SK-N-SH (cell line): ENCODE measurements around the gene BICC1. TPM values are rescaled to one million over a fixed set of nuclear protein-coding genes. Genes with fewer than 3 reads are reported as not detected.

Source experiments
- CTCF ChIA-PET: fragments of 300-600, 350-600 bp; formaldehyde crosslinking; extraction: SDS; loops from one replicate; lab custom pipeline; 2021; lab: Yijun Ruan, JAX
- POLR2A ChIA-PET: fragments of 350-600 bp; sonication (Branson Sonifier 250); formaldehyde crosslinking; extraction: SDS; loops from one replicate; lab custom pipeline; 2020; ENCODE audit warnings: antibody characterized with exemption, inconsistent platforms; lab: Yijun Ruan, JAX
- DNase-seq: peaks from one replicate; pipeline ENCODE4 v3.0.0; 2012
- H2AFZ ChIP-seq: fragments of 200-600 bp; sonication (generic); 2 replicates; pipeline ENCODE4 v1.8.1; 2016; ENCODE audit warnings: antibody characterized with exemption, mild to moderate bottlenecking, low read depth
- H3F3A ChIP-seq: fragments of 200-600 bp; sonication (generic); replicated peaks from 2 replicates; pipeline ENCODE3; 2016; ENCODE audit warnings: antibody characterized with exemption, mild to moderate bottlenecking; ENCODE audit not compliant: insufficient read depth
- H3K27ac ChIP-seq, 2 experiments: fragments of 200-500 bp in 1 of 2; fragments of 200-600 bp in 1 of 2; sonication (Bioruptor generic) in 1 of 2; sonication (generic), shearing (Covaris generic) in 1 of 2; 2 replicates each; pipeline versions ENCODE4 v1.5.1 to v1.6.1; 2014 to 2016; ENCODE audit warnings: low read depth in 2 of 2, inconsistent platforms in 1 of 2, low read length in 1 of 2, mild to moderate bottlenecking in 1 of 2, mixed read lengths in 1 of 2
- H3K27me3 ChIP-seq: fragments of 200-600 bp; sonication (generic), shearing (Covaris generic); 2 replicates; pipeline ENCODE4 v1.6.1; 2016; ENCODE audit warnings: mixed run types; ENCODE audit not compliant: insufficient read depth
- H3K36me3 ChIP-seq, 2 experiments: fragments of 200-500 bp in 1 of 2; fragments of 200-600 bp in 1 of 2; sonication (Bioruptor generic) in 1 of 2; sonication (generic) in 1 of 2; replicated peaks in 1 of 2; 2 replicates each; pipeline versions ENCODE3 to v1.5.1; 2014 to 2016; ENCODE audit warnings: low read length in 1 of 2, mild to moderate bottlenecking in 1 of 2; ENCODE audit not compliant: insufficient read depth in 2 of 2, control insufficient read depth in 1 of 2
- H3K4me1 ChIP-seq, 2 experiments: fragments of 200-500 bp in 1 of 2; fragments of 200-600 bp in 1 of 2; sonication (Bioruptor generic) in 1 of 2; sonication (generic), shearing (Covaris generic) in 1 of 2; 2 replicates each; pipeline versions ENCODE4 v1.5.1 to v1.6.1; 2014 to 2016; ENCODE audit warnings: low read depth in 1 of 2, low read length in 1 of 2, mixed run types in 1 of 2; ENCODE audit not compliant: insufficient read depth in 2 of 2, control insufficient read depth in 1 of 2
- H3K4me2 ChIP-seq: fragments of 200-600 bp; sonication (generic), shearing (Covaris generic); 2 replicates; pipeline ENCODE4 v1.6.1; 2017; ENCODE audit warnings: mixed run types
- H3K4me3 ChIP-seq, 2 experiments: fragments of 200-500 bp in 1 of 2; fragments of 200-600 bp in 1 of 2; sonication (Bioruptor generic) in 1 of 2; sonication (generic), shearing (Covaris generic) in 1 of 2; 2 replicates each; pipeline versions ENCODE4 v1.5.1 to v1.8.1; 2014 to 2016; ENCODE audit warnings: low read depth in 2 of 2, inconsistent platforms in 1 of 2, low read length in 1 of 2, mild to moderate bottlenecking in 1 of 2, mixed read lengths in 1 of 2, moderate library complexity in 1 of 2
- H3K79me2 ChIP-seq: fragments of 200-600 bp; sonication (generic); 2 replicates; pipeline ENCODE4 v1.8.1; 2017; ENCODE audit warnings: mild to moderate bottlenecking; ENCODE audit not compliant: insufficient read depth
- H3K9ac ChIP-seq: fragments of 200-600 bp; sonication (generic); 2 replicates; pipeline ENCODE4 v1.6.1; 2017; ENCODE audit warnings: mixed run types
- H3K9me2 ChIP-seq: fragments of 200-600 bp; sonication (generic); 2 replicates; pipeline ENCODE4 v1.6.1; 2017; ENCODE audit warnings: mixed run types
- H3K9me3 ChIP-seq: fragments of 200-600 bp; sonication (generic); 2 replicates; pipeline ENCODE4 v1.6.1; 2017; ENCODE audit warnings: mixed run types, mild to moderate bottlenecking, moderate library complexity
- H4K20me1 ChIP-seq: fragments of 200-600 bp; sonication (generic); 2 replicates; pipeline ENCODE4 v1.6.1; 2017; ENCODE audit warnings: mild to moderate bottlenecking, mixed run types; ENCODE audit not compliant: insufficient read depth
- CTCF ChIP-seq: fragments of 200-600 bp; sonication (generic); IDR thresholded peaks from 2 replicates; pipeline ENCODE4 v1.6.1; 2017; ENCODE audit warnings: antibody characterized with exemption, mild to moderate bottlenecking, moderate library complexity
- ELF1 ChIP-seq: IDR thresholded peaks from 2 replicates; pipeline ENCODE4 v1.4.0; 2012
- EZH2phosphoT487 ChIP-seq: fragments of 200-600 bp; sonication (generic); IDR thresholded peaks from 2 replicates; pipeline ENCODE4 v1.6.1; 2017; ENCODE audit warnings: low read depth, mixed run types, mild to moderate bottlenecking, antibody characterized with exemption, moderate library complexity, borderline replicate concordance
- FOSL2 ChIP-seq: IDR thresholded peaks from 2 replicates; pipeline ENCODE4 v1.4.0; 2012; ENCODE audit warnings: low read depth, mild to moderate bottlenecking, moderate library complexity, borderline replicate concordance
- FOXJ3 ChIP-seq: sonication (generic); formaldehyde crosslinking; IDR thresholded peaks from 2 replicates; pipeline ENCODE4 v1.5.1; 2020; ENCODE audit warnings: mild to moderate bottlenecking, missing genetic modification reagents
- FOXM1 ChIP-seq: IDR thresholded peaks from 2 replicates; pipeline ENCODE4 v1.4.0; 2012; ENCODE audit warnings: low read depth, mild to moderate bottlenecking
- GABPA ChIP-seq: IDR thresholded peaks from 2 replicates; pipeline ENCODE4 v1.4.0; 2012; ENCODE audit warnings: low read depth, mild to moderate bottlenecking
- JUND ChIP-seq: IDR thresholded peaks from 2 replicates; pipeline ENCODE4 v1.4.0; 2012
- NRF1 ChIP-seq: IDR thresholded peaks from 2 replicates; pipeline ENCODE4 v1.6.1; 2012; ENCODE audit warnings: low read depth, mild to moderate bottlenecking, low read length
- RAD21 ChIP-seq: IDR thresholded peaks from 2 replicates; pipeline ENCODE4 v1.6.1; 2012; ENCODE audit warnings: mild to moderate bottlenecking, low read length
- RCOR1 ChIP-seq: fragments of 150-350 bp; IDR thresholded peaks from 2 replicates; pipeline ENCODE4 v1.6.1; 2017; ENCODE audit warnings: antibody characterized with exemption, low read length
- RFX5 ChIP-seq: IDR thresholded peaks from 2 replicates; pipeline ENCODE4 v1.6.1; 2012; ENCODE audit warnings: mild to moderate bottlenecking, improper control_type of control experiment, low read length
- SMC3 ChIP-seq: IDR thresholded peaks from 2 replicates; pipeline ENCODE4 v1.6.1; 2012; ENCODE audit warnings: low read depth, low read length, improper control_type of control experiment
- TAF1 ChIP-seq: IDR thresholded peaks from 2 replicates; pipeline ENCODE4 v1.6.1; 2012; ENCODE audit warnings: low read depth, mild to moderate bottlenecking, low read length, moderate library complexity, borderline replicate concordance
- TEAD4 ChIP-seq: IDR thresholded peaks from 2 replicates; pipeline ENCODE4 v1.4.0; 2012; ENCODE audit warnings: mild to moderate bottlenecking, borderline replicate concordance; ENCODE audit not compliant: insufficient read depth
- USF2 ChIP-seq: fragments of 150-350 bp; IDR thresholded peaks from 2 replicates; pipeline ENCODE4 v1.6.1; 2017; ENCODE audit warnings: antibody characterized with exemption, low read length, low read depth, borderline replicate concordance
- ZBTB33 ChIP-seq: IDR thresholded peaks from 2 replicates; pipeline ENCODE4 v1.4.0; 2012; ENCODE audit warnings: low read depth, borderline replicate concordance
- WGBS: methylation state at CpG from one replicate; pipeline ENCODE4 v1.1.6; 2017; ENCODE audit warnings: low lambda C conversion rate; 5-methylcytosine and 5-hydroxymethylcytosine counted together
- polyA plus RNA-seq, 3 experiments: library from polyadenylated mRNA; depleted of rRNA; stranded (reverse); fragments of >200 nt; gene quantifications; 2 replicates each; pipeline ENCODE4 v1.2.3, GENCODE V29; 2012

Gene BICC1
- polyA plus RNA-seq, 1 of the 3 experiments (the other 2 are of a cell fraction), result 1.5 TPM

GRCh38 chr10:58836176-58836700 is 323.6 kb downstream of the BICC1 start:
- peaks cover 0 to 4% of the 10 kb centered on the region in 2 experiments; a peak in 2 of 4 replicates for H3K4me1 ChIP-seq
- CTCF ChIA-PET, result interaction anchor here (0.8 kb wide), 1 partner anchor 14 kb away, joined by 3 read pairs; no protein-coding TSS in a partner anchor
- H3K27ac ChIP-seq, result no peak overlapping the region
- WGBS, result 84% methylated on average over 3 of the region's 3 CpGs
- H3K9me3 ChIP-seq, result no peaks in the 10 kb centered on the region
- TF ChIP-seq JUND (no peak), RFX5 (no peak), TEAD4 (no peak)
- POLR2A ChIA-PET, result no interaction called here
- no peaks in the 10 kb centered on the region for H3K9me2 ChIP-seq
- H2AFZ ChIP-seq, result no peak overlapping the region
- H3F3A ChIP-seq, result no peaks in the 10 kb centered on the region
- no peaks in the 10 kb centered on the region for H3K36me3 ChIP-seq
- H3K79me2 ChIP-seq, result no peaks in the 10 kb centered on the region
- H4K20me1 ChIP-seq, result no peaks in the 10 kb centered on the region
- no peak for DNase-seq
- H3K4me2 ChIP-seq, result no peak overlapping the region
- no peaks in the 10 kb centered on the region for H3K27me3 ChIP-seq
- no peak overlapping the region for H3K4me3 ChIP-seq
- no peak overlapping the region for H3K9ac ChIP-seq

- no peak overlapping the region for H2AFZ ChIP-seq
- TF ChIP-seq RCOR1 (no peak), NRF1 (no peak)
- 89% methylated on average over 8 of the region's 8 CpGs for WGBS
- POLR2A ChIA-PET, result no interaction called here
- no peak overlapping the region for H3K9ac ChIP-seq
- H3K27me3 ChIP-seq, result no peaks in the 10 kb centered on the region
- H3K4me2 ChIP-seq, result no peak overlapping the region
- no peaks in the 10 kb centered on the region for H3K79me2 ChIP-seq
- CTCF ChIA-PET, result no interaction called here
- H4K20me1 ChIP-seq, result no peaks in the 10 kb centered on the region
- no peaks in the 10 kb centered on the region for H3F3A ChIP-seq
- no peaks in the 10 kb centered on the region for H3K9me2 ChIP-seq
- H3K9me3 ChIP-seq, result no peaks in the 10 kb centered on the region
- DNase-seq, result no peak
- H3K36me3 ChIP-seq, result no peaks in the 10 kb centered on the region
- H3K4me1 ChIP-seq, result no peaks in the 10 kb centered on the region
- no peak overlapping the region for H3K27ac ChIP-seq
- no peak overlapping the region for H3K4me3 ChIP-seq
These were observed 324.4 kb downstream of the BICC1 start for GRCh38 chr10:58836991-58837575.

GRCh38 chr10:58837826-58838225 is 325.2 kb downstream of the BICC1 start:
- no peak overlapping the region for H3K4me3 ChIP-seq
- no peaks in the 10 kb centered on the region for H3K36me3 ChIP-seq
- H2AFZ ChIP-seq, result no peak overlapping the region
- ChIA-PET POLR2A (no interaction called here), CTCF (no interaction called here)
- H3K27ac ChIP-seq, result no peak overlapping the region
- no peak overlapping the region for H3K4me2 ChIP-seq
- no peaks in the 10 kb centered on the region for H4K20me1 ChIP-seq
- H3K79me2 ChIP-seq, result no peaks in the 10 kb centered on the region
- H3K9me2 ChIP-seq, result no peaks in the 10 kb centered on the region
- DNase-seq, result no peak
- H3K27me3 ChIP-seq, result no peaks in the 10 kb centered on the region
- no peaks in the 10 kb centered on the region for H3F3A ChIP-seq
- no peaks in the 10 kb centered on the region for H3K9me3 ChIP-seq
- no peaks in the 10 kb centered on the region for H3K4me1 ChIP-seq
- H3K9ac ChIP-seq, result no peak overlapping the region
- 97% methylated on average over 2 of the region's 2 CpGs for WGBS
- TF ChIP-seq RFX5, result no peak
- no peak for TF ChIP-seq CTCF
- no peak for TF ChIP-seq TAF1
- no peak for TF ChIP-seq NRF1
- no peak for TF ChIP-seq SMC3
- no peak for TF ChIP-seq ZBTB33
- no peak for TF ChIP-seq ELF1
- no peak for TF ChIP-seq FOXM1
- no peak for TF ChIP-seq USF2
- TF ChIP-seq FOXJ3 (CRISPR knock-in tag), result no peak
- TF ChIP-seq EZH2phosphoT487, result no peak
- TF ChIP-seq RAD21, result no peak
- no peak for TF ChIP-seq GABPA
- no peak for TF ChIP-seq FOSL2
